Measurements from ENCODE around the gene HTT. TPM values are rescaled to one million over a fixed set of nuclear protein-coding genes. Genes with fewer than 3 reads are reported as not detected.

The HTT gene
- total RNA-seq, 1 experiment from 2014 or later: 44.4 TPM

DNA sequence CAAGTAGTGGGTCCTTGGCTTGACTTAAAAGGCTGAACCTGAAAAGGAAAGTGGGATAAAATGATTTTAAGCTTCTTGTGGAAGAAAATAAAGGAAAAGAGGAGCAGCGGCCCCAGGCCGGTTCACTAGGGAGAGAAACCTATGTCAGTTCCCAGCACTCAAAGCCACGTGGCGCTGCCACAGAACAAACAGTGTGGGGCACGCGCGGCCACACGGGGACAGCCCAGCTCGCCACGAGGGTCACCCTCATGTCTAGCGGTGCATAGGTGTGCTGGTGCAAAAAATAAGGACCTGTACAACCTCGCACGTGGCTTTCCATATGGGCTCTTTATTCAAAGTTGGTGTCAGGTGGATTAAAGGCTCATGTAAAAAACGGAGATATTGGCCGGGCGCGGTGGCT, 191.6 kb downstream of the HTT start:
- CTCF ChIA-PET: no interaction called here
- Mint-ChIP-seq H3K4me3 (ENCODE audit: low read depth, unreplicated experiment) (no peak overlapping the region), H3K4me1 (ENCODE audit: low read depth, unreplicated experiment) (no peaks in the 10 kb centered on the region), H3K36me3 (ENCODE audit: insufficient read depth, unreplicated experiment) (no peaks in the 10 kb centered on the region), H3K27me3 (ENCODE audit: unreplicated experiment) (no peaks in the 10 kb centered on the region), H3K27ac (ENCODE audit: unreplicated experiment) (no peak overlapping the region), H3K9me3 (ENCODE audit: low read depth, unreplicated experiment) (no peaks in the 10 kb centered on the region)
- no peak for TF ChIP-seq CTCF (IDR thresholded peaks at IDR 0.05; ENCODE audit: unreplicated experiment)
- no peak for DNase-seq
- intact Hi-C loops (cut with micrococcal nuclease; ENCODE audit: unreplicated experiment): no loop called here
- BruUV-seq (replicated peaks): no TSS peak

DNA sequence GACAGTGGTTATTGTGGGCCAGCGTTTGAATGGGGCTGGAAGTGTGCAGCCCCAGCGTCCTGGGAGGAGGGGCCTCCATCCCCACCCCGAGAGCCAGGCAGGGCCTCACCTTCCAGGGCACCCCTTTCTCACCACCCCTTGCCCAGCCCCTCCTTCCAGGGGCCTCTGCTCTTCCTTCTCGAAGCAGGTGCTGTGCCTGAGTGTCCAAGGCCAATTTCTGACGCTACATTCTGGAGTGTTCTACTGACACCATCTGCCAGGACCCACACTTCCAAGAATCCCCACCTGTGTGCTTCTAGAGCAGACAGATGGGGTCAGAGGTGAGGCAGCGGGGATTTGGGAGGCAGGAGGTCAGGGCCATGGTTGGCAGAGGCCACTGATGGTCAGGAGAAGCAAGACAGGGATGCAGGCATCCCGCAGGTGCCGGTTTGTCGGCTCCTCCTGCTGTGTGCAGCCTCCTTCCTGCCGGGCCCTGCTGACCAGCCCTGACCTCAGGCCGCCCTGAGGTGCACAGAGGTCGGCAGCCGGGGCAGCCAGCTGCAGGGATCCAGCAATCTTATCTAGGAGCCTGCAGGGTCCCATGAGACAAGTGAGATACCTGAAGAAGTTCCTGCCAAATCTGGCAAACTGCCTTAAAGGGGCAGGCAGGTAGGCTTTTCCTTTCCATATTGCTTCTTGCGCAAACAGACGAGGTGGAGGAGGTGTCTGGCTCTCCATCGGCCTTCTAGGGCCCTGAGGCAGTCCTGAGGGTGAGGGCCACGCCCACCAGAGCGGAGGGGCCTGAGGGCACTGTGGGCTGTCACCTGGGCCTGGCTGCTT, 193.3 kb downstream of the HTT start:
- no peak for DNase-seq
- no peak for TF ChIP-seq CTCF (IDR thresholded peaks at IDR 0.05; ENCODE audit: unreplicated experiment)
- Mint-ChIP-seq H3K27me3 (ENCODE audit: unreplicated experiment) (no peaks in the 10 kb centered on the region), H3K36me3 (ENCODE audit: insufficient read depth, unreplicated experiment) (no peaks in the 10 kb centered on the region), H3K4me3 (ENCODE audit: low read depth, unreplicated experiment) (no peak overlapping the region), H3K4me1 (ENCODE audit: low read depth, unreplicated experiment) (no peaks in the 10 kb centered on the region), H3K27ac (ENCODE audit: unreplicated experiment) (no peak overlapping the region), H3K9me3 (ENCODE audit: low read depth, unreplicated experiment) (no peaks in the 10 kb centered on the region)
- intact Hi-C loops (cut with micrococcal nuclease; ENCODE audit: unreplicated experiment): no loop called here
- CTCF ChIA-PET: no interaction called here
- no TSS peak for BruUV-seq (replicated peaks)

- TF ChIP-seq CTCF (IDR thresholded peaks at IDR 0.05; ENCODE audit: unreplicated experiment): no peak
- Mint-ChIP-seq H3K27ac (ENCODE audit: unreplicated experiment) (no peak overlapping the region), H3K36me3 (ENCODE audit: insufficient read depth, unreplicated experiment) (no peaks in the 10 kb centered on the region)
Observed at GRCh38 chr4:3268395-3269104, 194.1 kb downstream of the HTT start.

DNA sequence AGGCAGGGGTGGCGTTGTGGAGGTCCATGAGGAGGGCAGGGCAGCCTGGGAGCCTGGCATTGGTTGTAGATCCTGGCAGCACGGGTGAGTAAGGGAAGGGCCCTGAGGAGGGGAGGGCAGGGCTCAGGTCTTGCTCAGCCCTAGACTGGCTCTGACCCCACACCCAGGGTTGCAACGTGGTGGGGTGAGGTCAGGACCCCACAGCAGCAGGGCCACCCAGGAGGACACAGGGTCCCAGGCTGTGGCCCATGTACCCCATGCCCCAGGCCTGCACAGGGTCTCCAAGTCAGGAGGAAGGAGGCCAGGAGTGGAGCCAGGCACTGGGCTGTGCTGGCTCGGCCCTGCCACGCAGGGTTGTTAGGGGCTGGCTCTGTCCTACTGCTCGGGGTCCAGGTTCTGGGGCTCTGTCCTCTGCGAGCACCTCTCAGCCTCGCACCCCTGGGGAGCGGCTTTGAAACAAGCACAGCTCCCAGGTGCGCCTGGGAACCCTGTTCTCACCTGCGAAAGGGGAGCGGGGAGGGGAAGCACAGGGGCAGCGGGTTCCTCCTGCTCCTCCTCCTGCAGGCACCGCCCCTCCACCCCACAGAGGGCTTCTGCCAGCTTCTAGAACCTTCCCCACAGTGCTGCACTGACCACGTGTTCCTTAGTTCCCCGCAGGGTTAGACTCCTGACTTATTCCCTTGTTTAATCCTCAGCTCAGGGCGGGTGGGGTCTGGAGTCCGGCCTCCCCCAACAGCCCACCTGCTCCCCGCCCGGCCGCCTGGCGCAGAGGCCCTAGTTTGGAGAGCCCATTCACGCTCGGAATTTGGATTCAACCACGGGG, 194.8 kb downstream of the HTT start:
- H3K27me3 Mint-ChIP-seq (ENCODE audit: unreplicated experiment): no peaks in the 10 kb centered on the region
- no peak overlapping the region for H3K27ac Mint-ChIP-seq (ENCODE audit: unreplicated experiment)
- no peak for TF ChIP-seq CTCF (IDR thresholded peaks at IDR 0.05; ENCODE audit: unreplicated experiment)
- intact Hi-C loops (cut with micrococcal nuclease; ENCODE audit: unreplicated experiment): no loop called here
- H3K4me3 Mint-ChIP-seq (ENCODE audit: low read depth, unreplicated experiment): no peak overlapping the region
- no TSS peak for BruUV-seq (replicated peaks)
- H3K9me3 Mint-ChIP-seq (ENCODE audit: low read depth, unreplicated experiment): no peaks in the 10 kb centered on the region
- CTCF ChIA-PET: no interaction called here
- no peaks in the 10 kb centered on the region for H3K36me3 Mint-ChIP-seq (ENCODE audit: insufficient read depth, unreplicated experiment)
- no peaks in the 10 kb centered on the region for H3K4me1 Mint-ChIP-seq (ENCODE audit: low read depth, unreplicated experiment)
- DNase-seq: no peak

More at GRCh38 chr4:3268395-3269104, 194.1 kb downstream of the HTT start:
- no peak for DNase-seq
- no TSS peak for BruUV-seq (replicated peaks)
- H3K9me3 Mint-ChIP-seq (ENCODE audit: low read depth, unreplicated experiment): no peaks in the 10 kb centered on the region
- H3K4me1 Mint-ChIP-seq (ENCODE audit: low read depth, unreplicated experiment): no peaks in the 10 kb centered on the region
- no peak overlapping the region for H3K4me3 Mint-ChIP-seq (ENCODE audit: low read depth, unreplicated experiment)
- intact Hi-C loops (cut with micrococcal nuclease; ENCODE audit: unreplicated experiment): no loop called here
- CTCF ChIA-PET: no interaction called here
- H3K27me3 Mint-ChIP-seq (ENCODE audit: unreplicated experiment): no peaks in the 10 kb centered on the region

All from Calu3 (cell line).